DND-41 (cell line): ENCODE results near the gene FASN.

Source experiments
- EZH2 ChIP-seq: IDR thresholded peaks from 3 replicates; pipeline ENCODE4 v1.6.1; 2012; ENCODE audit warnings: borderline replicate concordance, low read depth, mild to moderate bottlenecking, moderate library complexity, low read length, inconsistent platforms; ENCODE audit not compliant: severe bottlenecking
- TF ChIP-seq, protein P1 (sequence below): IDR thresholded peaks from 2 replicates; pipeline ENCODE4 v1.5.1; 2012; ENCODE audit warnings: borderline replicate concordance, low read length, moderate library complexity, mild to moderate bottlenecking; ENCODE audit not compliant: poor library complexity, severe bottlenecking; ENCODE audit errors: extremely low read depth

DNA sequence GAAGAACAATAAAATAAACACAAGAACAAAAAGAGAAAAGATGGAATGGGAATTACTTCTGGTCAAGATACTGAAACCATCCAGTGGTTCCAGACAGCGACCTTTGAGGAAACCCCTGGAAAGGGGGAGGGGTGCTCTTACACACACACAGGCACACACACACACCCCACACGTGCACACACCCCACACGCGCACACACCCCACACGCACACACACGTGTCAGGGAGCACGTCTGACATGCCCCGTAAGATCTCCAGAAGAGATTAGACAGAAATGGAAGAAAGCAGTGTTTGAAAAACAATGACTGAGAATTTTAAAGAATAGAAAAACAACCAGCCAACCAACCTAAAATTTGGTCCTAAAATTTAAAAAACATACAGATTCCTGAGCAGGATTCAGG is 45.3 kb upstream of the FASN start:
- TF ChIP-seq, protein P1, sequence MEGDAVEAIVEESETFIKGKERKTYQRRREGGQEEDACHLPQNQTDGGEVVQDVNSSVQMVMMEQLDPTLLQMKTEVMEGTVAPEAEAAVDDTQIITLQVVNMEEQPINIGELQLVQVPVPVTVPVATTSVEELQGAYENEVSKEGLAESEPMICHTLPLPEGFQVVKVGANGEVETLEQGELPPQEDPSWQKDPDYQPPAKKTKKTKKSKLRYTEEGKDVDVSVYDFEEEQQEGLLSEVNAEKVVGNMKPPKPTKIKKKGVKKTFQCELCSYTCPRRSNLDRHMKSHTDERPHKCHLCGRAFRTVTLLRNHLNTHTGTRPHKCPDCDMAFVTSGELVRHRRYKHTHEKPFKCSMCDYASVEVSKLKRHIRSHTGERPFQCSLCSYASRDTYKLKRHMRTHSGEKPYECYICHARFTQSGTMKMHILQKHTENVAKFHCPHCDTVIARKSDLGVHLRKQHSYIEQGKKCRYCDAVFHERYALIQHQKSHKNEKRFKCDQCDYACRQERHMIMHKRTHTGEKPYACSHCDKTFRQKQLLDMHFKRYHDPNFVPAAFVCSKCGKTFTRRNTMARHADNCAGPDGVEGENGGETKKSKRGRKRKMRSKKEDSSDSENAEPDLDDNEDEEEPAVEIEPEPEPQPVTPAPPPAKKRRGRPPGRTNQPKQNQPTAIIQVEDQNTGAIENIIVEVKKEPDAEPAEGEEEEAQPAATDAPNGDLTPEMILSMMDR, result no peak
- no peak for TF ChIP-seq EZH2
